Stimulated activated CD8-positive, alpha-beta memory T cell treated with anti-CD3 and anti-CD28 coated beads, Interleukin-12 subunit alpha, Interleukin-12 subunit beta, amount 100 ng/mL, for 24 hours (primary cell): Measurements from ENCODE around the gene BPIFB3.
"Not testable (repeated sequence)": the region's sequence is repeated elsewhere in the genome, so short reads cannot be mapped to it uniquely, and the experiment has no call there.

Experiments
- DNase-seq: peaks from one replicate; pipeline ENCODE4 v3.0.0-alpha.2; 2020; ENCODE audit errors: extremely low read depth

The BPIFB3 gene

DNA sequence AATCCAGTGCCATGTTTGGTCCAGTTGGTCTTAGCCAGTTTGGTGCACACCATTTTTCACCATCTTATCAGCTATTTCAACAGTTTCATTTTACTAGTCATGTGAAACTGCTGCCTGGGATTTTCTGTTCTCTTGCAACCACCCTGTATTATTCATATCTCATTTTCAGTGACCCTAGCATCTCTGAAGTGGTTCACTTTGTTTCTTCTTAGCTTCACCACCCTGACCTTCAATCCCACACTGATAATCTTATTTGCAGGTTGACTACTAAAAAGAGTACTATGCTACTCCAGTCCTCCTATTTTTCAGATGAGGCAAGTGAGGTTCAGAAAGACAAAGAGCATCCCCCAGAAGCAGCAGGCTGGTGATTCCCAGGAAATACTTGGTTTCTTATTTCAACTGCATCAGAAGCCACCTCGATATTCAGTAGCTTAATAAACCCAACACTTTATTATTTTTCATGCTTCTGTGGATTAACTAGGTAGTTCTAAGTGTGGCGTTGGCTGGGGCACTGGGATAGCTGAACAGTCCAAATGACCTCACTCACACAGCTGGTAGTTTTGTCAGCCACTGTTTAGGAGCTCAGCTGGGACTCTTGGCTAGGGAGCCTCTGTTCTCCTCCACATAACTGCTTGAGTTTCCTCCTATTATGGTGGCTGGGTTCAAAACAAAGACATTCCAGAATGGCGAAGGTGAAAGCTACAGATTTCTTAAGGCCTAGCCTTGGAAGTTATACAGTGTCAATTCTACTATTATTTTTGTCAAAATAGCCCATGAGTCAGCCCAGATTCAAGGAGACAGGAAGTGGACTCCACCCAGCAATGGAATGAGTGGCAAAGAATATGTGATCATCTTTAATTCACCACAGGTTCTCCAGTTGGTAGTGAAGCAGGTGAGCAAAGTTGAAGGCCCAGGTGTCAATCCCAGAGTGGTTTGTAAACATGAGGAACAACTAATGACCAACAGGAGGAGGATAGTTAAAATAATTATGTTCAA, 66.3 kb downstream of the BPIFB3 start:
- no peak for DNase-seq

DNA sequence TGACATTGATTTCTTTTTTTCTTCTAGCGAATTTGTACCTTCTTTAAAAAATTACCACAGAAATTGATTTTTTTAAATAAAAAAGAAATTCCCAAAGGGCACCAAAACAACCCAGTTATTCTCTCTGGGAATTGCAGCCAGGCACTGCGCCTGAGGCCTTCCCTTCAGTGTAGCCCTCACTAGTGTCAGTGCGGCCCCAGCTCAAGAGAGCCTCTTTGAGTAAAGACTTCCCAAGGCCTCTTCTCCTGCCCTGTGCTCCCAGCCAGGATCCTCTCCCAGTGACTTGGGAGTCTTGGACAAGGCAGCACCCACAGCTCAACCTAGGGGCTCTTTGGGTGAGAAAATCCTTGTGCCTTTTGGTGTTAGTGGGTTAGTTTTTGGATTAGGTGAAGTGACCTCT, 67.2 kb downstream of the BPIFB3 start:
- no peak for DNase-seq

- DNase-seq = not testable (repeated sequence)
Measured at GRCh38 chr20:33122297-33122696, 68.6 kb downstream of the BPIFB3 start.
